CMK (cell line): ENCODE data around the gene MYH3.

Experiments used
- DNase-seq: peaks from one replicate; pipeline ENCODE4 v3.0.0-alpha.2; 2010; ENCODE audit warnings: low read depth

MYH3 gene

GRCh38 chr17:10648956-10649355 lies 8.2 kb downstream of the MYH3 start:
- DNase-seq = no peak

- DNase-seq = no peak
Measured at GRCh38 chr17:10648381-10648780, 8.7 kb downstream of the MYH3 start.

GRCh38 chr17:10646392-10646990 lies 10.6 kb downstream of the MYH3 start:
- peak; percentile 30 for DNase-seq

- DNase-seq = no peak
Measured at GRCh38 chr17:10640475-10640874, 16.6 kb downstream of the MYH3 start.

GRCh38 chr17:10638151-10638550 lies 19.0 kb downstream of the MYH3 start:
- no peak for DNase-seq

- DNase-seq = no peak
Measured at GRCh38 chr17:10635290-10635689, 21.8 kb downstream of the MYH3 start.

- DNase-seq = no peak
Measured at GRCh38 chr17:10633738-10634379, 23.2 kb downstream of the MYH3 start.

- no peak for DNase-seq
Measured at GRCh38 chr17:10631701-10632100, 25.4 kb downstream of the MYH3 start.

GRCh38 chr17:10631048-10631700 lies 25.9 kb downstream of the MYH3 start:
- no peak for DNase-seq

GRCh38 chr17:10629706-10630105 lies 27.4 kb downstream of the MYH3 start:
- DNase-seq = no peak

- DNase-seq = no peak
Measured at GRCh38 chr17:10628756-10629155, 28.4 kb downstream of the MYH3 start.

GRCh38 chr17:10626390-10626789 lies 30.7 kb downstream of the MYH3 start:
- DNase-seq = no peak

- DNase-seq = no peak
Measured at GRCh38 chr17:10624969-10625368, 32.1 kb downstream of the MYH3 start.

- no peak for DNase-seq
Measured at GRCh38 chr17:10623737-10624338, 33.3 kb downstream of the MYH3 start.

- DNase-seq = no peak
Measured at GRCh38 chr17:10622617-10623485, 34.3 kb downstream of the MYH3 start.

GRCh38 chr17:10621397-10621796 lies 35.7 kb downstream of the MYH3 start:
- no peak for DNase-seq

- DNase-seq = no peak
Measured at GRCh38 chr17:10620823-10621222, 36.3 kb downstream of the MYH3 start.

GRCh38 chr17:10618202-10618635 lies 38.9 kb downstream of the MYH3 start:
- no peak for DNase-seq

GRCh38 chr17:10617120-10617505 lies 40.0 kb downstream of the MYH3 start:
- DNase-seq = no peak

- no peak for DNase-seq
Measured at GRCh38 chr17:10616502-10617119, 40.5 kb downstream of the MYH3 start.

GRCh38 chr17:10614536-10615155 lies 42.5 kb downstream of the MYH3 start:
- no peak for DNase-seq
